IMR-90 (cell line): ENCODE results near the gene CELA3B.
A peak's percentile ranks its signal among the peaks of the same experiment; 100 is the strongest.

ENCODE experiments used
- CEBPB ChIP-seq: IDR thresholded peaks from 2 replicates; pipeline ENCODE4 v1.6.1; 2012; ENCODE audit warnings: low read depth, low read length, improper control_type of control experiment
- CTCF ChIP-seq: conservative IDR thresholded peaks from 2 replicates; pipeline ENCODE4 v1.5.1; 2012; ENCODE audit warnings: mild to moderate bottlenecking, low read depth, low read length, improper control_type of control experiment
- ELK1 ChIP-seq: fragments of 150-350 bp; IDR thresholded peaks from 2 replicates; pipeline ENCODE4 v1.6.1; 2016; ENCODE audit warnings: low read depth, mild to moderate bottlenecking, low read length, moderate library complexity, borderline replicate concordance
- MAFK ChIP-seq: IDR thresholded peaks from 2 replicates; pipeline ENCODE4 v1.6.1; 2012; ENCODE audit warnings: low read depth, low read length, improper control_type of control experiment
- MAZ ChIP-seq: IDR thresholded peaks from 2 replicates; pipeline ENCODE4 v1.6.1; 2012; ENCODE audit warnings: low read depth, mild to moderate bottlenecking, low read length, improper control_type of control experiment, moderate library complexity, borderline replicate concordance
- MXI1 ChIP-seq: IDR thresholded peaks from 2 replicates; pipeline ENCODE4 v1.6.1; 2012; ENCODE audit warnings: low read depth, mild to moderate bottlenecking, low read length, moderate library complexity, borderline replicate concordance
- POLR2A ChIP-seq: IDR thresholded peaks from 2 replicates; pipeline ENCODE4 v1.6.1; 2012; ENCODE audit warnings: mild to moderate bottlenecking, low read depth, low read length
- RAD21 ChIP-seq: IDR thresholded peaks from 2 replicates; pipeline ENCODE4 v1.6.1; 2012; ENCODE audit warnings: low read length, improper control_type of control experiment
- RCOR1 ChIP-seq: IDR thresholded peaks from 2 replicates; pipeline ENCODE4 v1.6.1; 2012; ENCODE audit warnings: mild to moderate bottlenecking, low read length, improper control_type of control experiment; ENCODE audit not compliant: insufficient replicate concordance
- RFX5 ChIP-seq: IDR thresholded peaks from 2 replicates; pipeline ENCODE4 v1.8.0; 2012; ENCODE audit warnings: low read depth, mild to moderate bottlenecking, low read length, moderate library complexity
- SMC3 ChIP-seq: fragments of 150-350 bp; IDR thresholded peaks from 2 replicates; pipeline ENCODE4 v1.6.1; 2016; ENCODE audit warnings: low read depth, mild to moderate bottlenecking, antibody characterized with exemption, low read length, moderate library complexity
- USF2 ChIP-seq: fragments of 150-350 bp; IDR thresholded peaks from 2 replicates; pipeline ENCODE4 v1.6.1; 2017; ENCODE audit warnings: mild to moderate bottlenecking, antibody characterized with exemption, low read length, low read depth

GRCh38 chr1:21931171-21932093 is 45.4 kb upstream of the CELA3B start:
- TF ChIP-seq CTCF (no peak), POLR2A (no peak), ELK1 (no peak), RAD21 (no peak; the same call in 1 of the 2 replicates), USF2 (no peak; the same call in 1 of the 2 replicates), CEBPB (peak; percentile 50; the same call in 1 of the 2 replicates), RFX5 (no peak), MAFK (no peak), SMC3 (no peak), MXI1 (peak; percentile 77; the same call in 1 of the 2 replicates), RCOR1 (peak; percentile 39), MAZ (peak; percentile 89; the same call in 1 of the 2 replicates)
